ENCODE results near the gene MEF2A.

Gene MEF2A

GRCh38 chr15:99763827-99764226, 198.0 kb downstream of the MEF2A start (continued):
- TF ChIP-seq TSHZ2 (CRISPR knock-in tag; IDR thresholded peaks at IDR 0.05) (no peak), CSDC2 (CRISPR knock-in tag; IDR thresholded peaks at IDR 0.05) (no peak), ESRRG (CRISPR knock-in tag; IDR thresholded peaks at IDR 0.05) (no peak), PPARA (CRISPR knock-in tag; IDR thresholded peaks at IDR 0.05; ENCODE audit: borderline replicate concordance) (no peak), ARNTL (CRISPR knock-in tag; IDR thresholded peaks at IDR 0.05; ENCODE audit: borderline replicate concordance, low read depth) (no peak), ZNF8 (CRISPR knock-in tag; IDR thresholded peaks at IDR 0.05) (no peak), ZFP3 (CRISPR knock-in tag; IDR thresholded peaks at IDR 0.05) (no peak)

GRCh38 chr15:99764522-99764921, 198.7 kb downstream of the MEF2A start:
- no peak for TF ChIP-seq ZNF8 (CRISPR knock-in tag; IDR thresholded peaks at IDR 0.05)

More at GRCh38 chr15:99764522-99764921, 198.7 kb downstream of the MEF2A start:
- ATAC-seq: no peak
